Brain microvascular endothelial cell (primary cell): ENCODE data around the gene PRKCH.

Experiments
- DNase-seq: peaks from one replicate; pipeline ENCODE4 v3.0.0-alpha.2; 2020
- H3K27ac ChIP-seq: fragments of 250-450 bp; sonication (Bioruptor Pico); 2 replicates; pipeline ENCODE4 v1.5.1; 2020; ENCODE audit warnings: mild to moderate bottlenecking, moderate library complexity
- H3K27me3 ChIP-seq: fragments of 250-450 bp; sonication (Bioruptor Pico); replicated peaks from 2 replicates; pipeline ENCODE4 v1.5.1; 2020; ENCODE audit warnings: mild to moderate bottlenecking
- H3K36me3 ChIP-seq: fragments of 250-450 bp; sonication (Bioruptor Pico); replicated peaks from 2 replicates; pipeline ENCODE4 v1.5.1; 2020; ENCODE audit warnings: mild to moderate bottlenecking
- H3K4me3 ChIP-seq: 2 replicates; pipeline ENCODE4 v1.5.1; 2011; ENCODE audit warnings: low read depth, mild to moderate bottlenecking, control low read depth, low read length, moderate library complexity
- CTCF ChIP-seq: IDR thresholded peaks from 2 replicates; pipeline ENCODE4 v1.5.1; 2011; ENCODE audit warnings: low read depth, mild to moderate bottlenecking, moderate library complexity, low read length, control low read depth, inconsistent platforms; ENCODE audit errors: missing control alignments
- in situ Hi-C: cut with HindIII; loops from 2 replicates; pipeline ENCODE4 v1.10.0; 2017; ENCODE audit warnings: low sequenced_read_pairs, low pct_ligation_motif_present

PRKCH gene

GRCh38 chr14:61285364-61285763 is 36.0 kb upstream of the PRKCH start:
- H3K27me3 ChIP-seq, result no peaks in the 10 kb centered on the region
- H3K27ac ChIP-seq, result no peak overlapping the region
- no peak overlapping the region for H3K4me3 ChIP-seq
- H3K36me3 ChIP-seq, result no peaks in the 10 kb centered on the region
- no peak for TF ChIP-seq CTCF
- in situ Hi-C loops, result no loop called here
- no peak for DNase-seq

GRCh38 chr14:61287196-61287595 is 34.2 kb upstream of the PRKCH start:
- H3K27ac ChIP-seq, result no peak overlapping the region

GRCh38 chr14:61288228-61288627 is 33.2 kb upstream of the PRKCH start:
- in situ Hi-C loops, result no loop called here
- H3K36me3 ChIP-seq, result no peaks in the 10 kb centered on the region
- TF ChIP-seq CTCF, result no peak
- no peaks in the 10 kb centered on the region for H3K27me3 ChIP-seq
- DNase-seq, result no peak
- no peak overlapping the region for H3K27ac ChIP-seq
- no peak overlapping the region for H3K4me3 ChIP-seq

More at GRCh38 chr14:61287196-61287595, 34.2 kb upstream of the PRKCH start:
- no peak for DNase-seq
- no peak for TF ChIP-seq CTCF
- in situ Hi-C loops, result no loop called here
- Histone ChIP-seq H3K27me3 (no peaks in the 10 kb centered on the region), H3K4me3 (no peak overlapping the region), H3K36me3 (no peaks in the 10 kb centered on the region)

- in situ Hi-C loops, result no loop called here
- DNase-seq, result no peak
- Histone ChIP-seq H3K27me3 (no peaks in the 10 kb centered on the region), H3K36me3 (no peaks in the 10 kb centered on the region), H3K27ac (no peak overlapping the region), H3K4me3 (no peak overlapping the region)
- no peak for TF ChIP-seq CTCF
Observed at GRCh38 chr14:61288720-61289119, 32.7 kb upstream of the PRKCH start.

- Histone ChIP-seq H3K4me3 (no peak overlapping the region), H3K36me3 (no peaks in the 10 kb centered on the region), H3K27me3 (no peaks in the 10 kb centered on the region), H3K27ac (no peak overlapping the region)
- no peak for DNase-seq
- no peak for TF ChIP-seq CTCF
- in situ Hi-C loops, result no loop called here
Observed at GRCh38 chr14:61290701-61291100, 30.7 kb upstream of the PRKCH start.

GRCh38 chr14:61296151-61296550 is 25.2 kb upstream of the PRKCH start:
- in situ Hi-C loops, result no loop called here
- DNase-seq, result no peak

More at GRCh38 chr14:61296151-61296550, 25.2 kb upstream of the PRKCH start:
- Histone ChIP-seq H3K27ac (no peak overlapping the region), H3K4me3 (no peak overlapping the region), H3K36me3 (no peaks in the 10 kb centered on the region), H3K27me3 (no peaks in the 10 kb centered on the region)
- TF ChIP-seq CTCF, result no peak
